SIG-M5 (cell line): Measurements from ENCODE around the gene MATR3.
"Not testable (repeated sequence)": the region's sequence is repeated elsewhere in the genome, so short reads cannot be mapped to it uniquely, and the experiment has no call there.

ENCODE experiments used
- DNase-seq: peaks from one replicate; lab custom pipeline; 2025; lab: John Stamatoyannopoulos, UW

Gene MATR3, protein sequence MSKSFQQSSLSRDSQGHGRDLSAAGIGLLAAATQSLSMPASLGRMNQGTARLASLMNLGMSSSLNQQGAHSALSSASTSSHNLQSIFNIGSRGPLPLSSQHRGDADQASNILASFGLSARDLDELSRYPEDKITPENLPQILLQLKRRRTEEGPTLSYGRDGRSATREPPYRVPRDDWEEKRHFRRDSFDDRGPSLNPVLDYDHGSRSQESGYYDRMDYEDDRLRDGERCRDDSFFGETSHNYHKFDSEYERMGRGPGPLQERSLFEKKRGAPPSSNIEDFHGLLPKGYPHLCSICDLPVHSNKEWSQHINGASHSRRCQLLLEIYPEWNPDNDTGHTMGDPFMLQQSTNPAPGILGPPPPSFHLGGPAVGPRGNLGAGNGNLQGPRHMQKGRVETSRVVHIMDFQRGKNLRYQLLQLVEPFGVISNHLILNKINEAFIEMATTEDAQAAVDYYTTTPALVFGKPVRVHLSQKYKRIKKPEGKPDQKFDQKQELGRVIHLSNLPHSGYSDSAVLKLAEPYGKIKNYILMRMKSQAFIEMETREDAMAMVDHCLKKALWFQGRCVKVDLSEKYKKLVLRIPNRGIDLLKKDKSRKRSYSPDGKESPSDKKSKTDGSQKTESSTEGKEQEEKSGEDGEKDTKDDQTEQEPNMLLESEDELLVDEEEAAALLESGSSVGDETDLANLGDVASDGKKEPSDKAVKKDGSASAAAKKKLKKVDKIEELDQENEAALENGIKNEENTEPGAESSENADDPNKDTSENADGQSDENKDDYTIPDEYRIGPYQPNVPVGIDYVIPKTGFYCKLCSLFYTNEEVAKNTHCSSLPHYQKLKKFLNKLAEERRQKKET

DNA sequence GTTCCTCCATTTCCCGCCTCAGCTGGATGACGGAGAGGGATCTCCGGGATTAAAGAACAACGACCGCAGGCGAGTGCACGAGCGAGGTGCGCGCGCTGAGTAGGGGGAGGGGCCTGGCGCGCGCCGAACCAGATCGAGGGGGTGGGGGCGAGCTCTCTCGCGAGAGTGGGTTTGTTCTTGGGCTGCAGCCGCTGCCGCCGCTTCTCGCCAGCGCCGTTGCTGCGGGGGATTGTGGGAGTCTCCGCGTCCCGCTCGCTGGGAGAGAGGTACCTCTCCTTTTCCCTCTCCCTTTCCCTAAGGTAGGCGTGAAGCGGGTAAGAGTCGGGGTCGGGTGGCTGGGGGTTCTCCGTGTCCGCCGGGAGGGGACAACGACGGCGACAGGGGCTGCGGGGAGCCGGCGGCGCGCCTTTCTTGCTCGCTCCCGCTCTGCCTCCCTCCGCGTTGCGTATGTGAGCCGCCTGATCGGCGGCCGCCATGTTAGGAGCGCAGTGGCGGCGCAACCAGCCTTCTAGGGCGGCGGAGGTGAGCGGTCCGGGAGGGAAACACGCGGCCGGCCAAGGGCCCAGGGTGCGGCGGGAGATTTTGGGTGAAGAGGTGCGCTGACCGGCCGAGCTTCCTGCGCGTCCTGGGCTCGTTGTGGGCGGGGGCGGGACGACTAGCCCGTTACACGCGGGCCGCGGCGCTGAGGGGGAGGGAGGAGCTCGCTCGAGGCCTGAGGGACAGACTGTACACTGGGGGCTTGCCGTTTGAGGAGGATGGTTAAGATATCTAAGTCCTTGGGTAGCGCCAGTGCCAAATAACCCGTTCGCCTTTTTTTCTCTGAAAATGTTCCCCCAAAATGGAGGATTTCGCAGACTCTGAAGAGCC is at the start of gene MATR3:
MATR3 (plus strand) TSS at position 234 of the 867 bp plus-strand sequence. CDS start 13,676 bp downstream, outside the sequence.
- peak; percentile 62 for DNase-seq

GRCh38 chr5:139245637-139246339 is 47.8 kb upstream of the MATR3 start:
- DNase-seq: no peak

GRCh38 chr5:139246394-139246793 is 47.1 kb upstream of the MATR3 start:
- peak; percentile 77 for DNase-seq

DNA sequence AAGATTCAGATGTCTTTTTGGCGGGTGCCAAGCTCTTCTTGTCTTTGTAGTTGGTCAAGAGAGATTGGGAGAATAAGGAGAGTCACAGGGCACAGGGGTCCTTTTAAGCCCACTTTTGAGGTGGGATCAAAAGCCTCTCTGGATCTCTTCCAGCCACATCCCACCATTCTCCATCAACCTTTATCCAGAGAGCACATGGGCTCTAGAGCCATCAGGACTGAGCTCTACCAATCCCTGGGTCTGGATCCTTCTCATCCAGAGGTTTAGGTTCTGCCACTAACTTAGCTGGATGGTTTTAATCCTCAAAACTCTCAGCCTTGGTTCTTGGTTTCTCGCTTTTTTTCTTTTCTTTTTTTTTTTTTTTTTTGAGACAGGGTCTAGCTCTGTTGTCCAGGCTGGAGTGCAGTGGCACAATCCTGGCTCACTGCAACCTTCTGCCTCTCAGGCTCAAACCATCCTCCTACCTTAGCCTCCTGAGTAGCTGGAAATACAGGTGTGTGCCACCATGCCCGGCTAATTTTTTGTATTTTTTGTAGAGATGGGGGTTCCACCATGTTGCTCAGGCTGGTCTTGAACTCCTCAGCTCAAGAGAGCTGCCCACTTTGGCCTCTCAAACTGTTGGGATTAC is 44.6 kb upstream of the MATR3 start:
- DNase-seq: no peak

DNA sequence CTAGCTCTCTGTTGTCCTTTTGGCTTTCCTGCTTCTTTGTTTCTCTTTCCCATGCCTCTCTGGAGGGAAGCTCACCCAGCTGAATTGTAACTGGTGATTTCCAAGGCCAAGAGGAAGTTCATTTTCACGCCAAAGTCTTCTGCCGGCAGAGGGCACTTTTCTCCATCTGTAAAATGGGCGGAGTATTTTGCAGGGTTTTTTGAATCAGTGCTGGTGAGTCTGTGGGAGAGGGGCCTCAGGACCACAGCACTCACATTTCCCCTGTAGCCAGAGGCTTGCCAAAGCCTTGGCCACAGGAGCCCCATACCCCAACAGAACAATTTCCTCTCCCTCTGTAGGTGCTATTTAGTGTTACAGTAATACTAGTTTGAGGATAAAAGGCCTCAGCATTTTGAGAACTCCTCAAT is 42.3 kb upstream of the MATR3 start:
- no peak for DNase-seq

DNA sequence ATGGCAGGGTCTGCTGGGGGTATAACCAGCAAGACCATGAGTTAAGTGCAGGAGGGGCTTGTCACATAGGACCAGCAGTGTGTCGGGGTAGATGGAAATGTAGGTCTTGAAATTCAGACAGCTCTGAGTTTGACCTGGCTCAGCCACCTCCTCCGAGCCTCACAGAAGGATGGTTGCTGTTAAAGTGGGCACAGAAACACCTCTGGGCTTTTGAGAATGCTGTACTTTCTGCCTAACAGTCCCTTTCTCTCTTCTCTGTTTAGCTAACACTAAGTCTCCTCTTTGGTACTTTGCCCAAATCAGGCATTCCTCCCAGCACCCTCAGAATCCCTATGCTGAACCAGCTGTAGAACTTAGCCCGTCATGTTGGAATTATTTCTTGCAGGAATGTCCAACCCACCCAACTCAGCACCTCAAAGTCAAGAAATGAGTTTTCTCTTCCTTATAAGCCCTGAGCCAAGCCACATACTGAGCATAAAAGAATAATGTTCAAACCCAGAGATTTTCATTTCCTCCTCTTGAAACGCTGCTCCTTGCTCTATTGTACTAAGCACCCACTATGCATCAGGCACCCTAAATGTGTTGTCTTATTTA is 41.7 kb upstream of the MATR3 start:
- no peak for DNase-seq

DNA sequence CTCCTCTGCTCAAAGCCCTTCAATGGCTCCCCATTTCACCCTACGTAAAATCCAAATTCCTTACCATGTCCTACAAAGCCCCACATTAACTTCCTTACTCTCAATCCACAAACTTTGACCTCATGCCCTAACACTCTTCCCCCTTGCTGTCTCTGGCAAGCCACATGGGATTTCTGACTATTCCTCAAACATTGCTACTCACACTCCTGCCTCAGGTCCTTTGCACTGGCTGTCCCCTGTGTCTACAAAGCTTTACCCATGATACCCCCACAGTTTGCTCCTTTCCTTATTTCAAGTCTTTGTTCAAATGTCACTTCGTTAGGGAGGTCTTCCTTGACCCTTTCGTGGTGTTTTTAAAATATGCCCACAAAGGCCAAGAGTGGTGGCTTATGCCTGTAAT is 40.4 kb upstream of the MATR3 start:
- DNase-seq: no peak

DNA sequence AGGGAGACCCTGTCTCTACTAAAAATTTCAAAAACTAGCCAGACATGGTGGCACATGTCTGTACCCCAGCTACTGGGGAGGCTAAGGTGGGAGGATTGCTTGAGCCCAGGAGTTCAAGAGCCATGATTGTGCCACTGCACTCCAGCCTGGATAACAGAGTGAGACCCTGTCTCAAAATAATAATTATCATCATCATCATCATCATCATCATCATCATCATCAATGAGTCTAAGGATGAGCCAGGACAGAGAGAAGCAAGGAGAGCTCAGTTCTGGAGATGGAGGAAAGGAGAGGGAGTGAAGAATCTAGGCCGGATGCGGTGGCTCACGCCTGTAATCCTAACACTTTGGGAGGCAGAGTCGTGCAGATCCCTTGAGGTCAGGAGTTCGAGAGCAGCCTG is 36.7 kb upstream of the MATR3 start:
- DNase-seq: no peak

DNA sequence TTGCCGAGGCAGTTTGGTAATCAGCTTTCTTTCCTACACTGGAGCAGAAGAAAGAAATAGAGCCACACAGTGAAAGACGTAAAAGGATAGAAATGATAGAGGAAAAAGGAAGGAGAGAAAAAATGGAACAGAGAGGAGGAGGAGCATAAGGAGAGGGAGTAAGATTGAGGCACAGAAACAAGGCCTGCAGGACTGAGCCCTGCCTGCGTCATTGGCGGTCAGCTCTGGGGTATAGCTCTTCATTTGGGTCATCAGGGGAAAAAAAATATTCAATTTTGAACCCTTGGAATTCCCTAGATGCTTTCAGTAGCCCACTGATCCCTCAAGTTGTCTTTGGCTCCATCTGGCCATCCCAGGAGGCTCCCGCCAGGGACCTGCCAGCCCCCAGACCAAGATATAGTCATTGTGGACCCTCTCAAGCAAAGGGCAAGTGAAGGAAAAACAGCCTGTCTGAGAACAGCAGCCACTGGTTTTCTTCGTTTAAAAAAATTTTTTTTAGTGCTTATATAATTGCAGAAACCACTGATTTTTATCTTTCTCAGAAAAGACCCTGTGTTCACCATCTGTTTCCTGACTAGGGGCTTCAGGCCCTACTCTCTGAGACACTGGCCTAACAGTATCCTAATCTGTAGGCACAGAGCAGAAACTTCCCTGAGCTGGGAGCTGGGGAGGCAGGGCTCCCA is 31.3 kb upstream of the MATR3 start:
- no peak for DNase-seq

DNA sequence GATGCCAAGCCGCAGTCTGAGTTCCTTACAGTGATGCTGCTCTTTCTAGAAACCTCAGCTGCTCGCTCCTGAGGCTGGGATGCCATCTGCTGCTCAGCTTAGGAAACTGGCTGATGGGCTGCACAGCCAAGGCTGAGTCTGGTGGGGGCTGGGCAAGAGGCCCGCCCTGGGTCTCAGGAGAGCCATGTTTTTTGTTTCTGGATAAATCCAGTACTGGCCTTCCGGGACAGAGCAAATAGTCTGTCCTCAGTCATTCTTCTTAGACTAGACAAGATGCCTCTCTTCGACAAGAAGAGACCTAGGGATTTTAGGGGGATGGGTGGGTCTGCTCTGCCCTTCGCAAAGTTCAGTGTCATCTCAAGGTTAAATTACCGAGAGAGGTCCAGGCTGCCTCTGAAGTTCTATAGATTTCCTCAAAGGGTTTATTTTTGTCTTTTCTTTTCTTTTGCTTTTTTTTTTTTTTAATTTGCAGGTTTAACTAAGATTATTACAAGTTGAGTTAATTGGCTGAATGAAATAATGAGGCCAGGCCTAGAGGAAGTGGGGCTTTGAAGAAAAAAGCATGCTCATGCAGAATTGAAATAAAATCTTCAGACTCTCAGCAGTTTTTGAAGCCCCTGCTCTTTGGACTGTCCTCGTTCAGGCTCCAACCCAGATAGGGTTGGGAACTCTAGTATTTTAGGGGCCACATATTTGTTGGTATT is 30.6 kb upstream of the MATR3 start:
- DNase-seq: peak; percentile 36

- DNase-seq: no peak
Measured at GRCh38 chr5:139263536-139263935, 30.0 kb upstream of the MATR3 start.

DNA sequence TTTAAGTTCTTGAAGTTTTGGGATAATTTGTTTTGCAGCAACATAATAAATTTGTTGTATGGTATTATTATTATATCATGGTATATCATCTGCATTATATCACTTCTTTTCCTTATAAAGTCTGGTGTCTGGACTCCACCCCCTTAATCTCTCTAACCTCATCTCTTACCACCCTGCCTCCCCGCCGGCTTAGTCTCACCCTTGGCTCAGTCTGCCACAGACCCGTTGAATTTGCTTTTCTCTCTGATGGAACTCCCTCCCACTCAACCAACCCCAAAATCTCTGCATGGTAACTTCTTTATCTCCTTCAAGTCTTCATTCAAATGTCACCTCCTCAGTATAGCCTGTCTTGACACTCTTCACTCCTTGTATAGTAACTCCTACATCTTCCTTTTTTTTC is 29.6 kb upstream of the MATR3 start:
- no peak for DNase-seq

DNA sequence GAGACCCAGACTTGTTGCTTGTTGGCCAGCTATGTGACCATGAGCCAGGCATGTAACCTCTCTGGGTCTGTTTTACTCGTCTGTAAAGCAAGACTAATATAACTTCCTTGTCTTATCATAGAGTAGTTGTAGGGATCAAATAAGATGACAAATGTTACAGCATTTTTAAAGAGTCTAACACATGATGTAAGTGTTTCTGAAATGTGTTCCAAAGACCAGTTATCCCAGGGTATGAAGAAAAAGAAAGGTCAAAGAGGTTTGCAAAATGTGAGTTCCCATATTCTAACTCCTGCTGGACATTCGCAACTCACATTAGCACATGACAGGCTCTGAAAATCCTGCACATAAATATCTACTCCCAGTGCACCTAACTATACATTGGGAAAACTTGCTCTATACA is 28.5 kb upstream of the MATR3 start:
- no peak for DNase-seq

DNA sequence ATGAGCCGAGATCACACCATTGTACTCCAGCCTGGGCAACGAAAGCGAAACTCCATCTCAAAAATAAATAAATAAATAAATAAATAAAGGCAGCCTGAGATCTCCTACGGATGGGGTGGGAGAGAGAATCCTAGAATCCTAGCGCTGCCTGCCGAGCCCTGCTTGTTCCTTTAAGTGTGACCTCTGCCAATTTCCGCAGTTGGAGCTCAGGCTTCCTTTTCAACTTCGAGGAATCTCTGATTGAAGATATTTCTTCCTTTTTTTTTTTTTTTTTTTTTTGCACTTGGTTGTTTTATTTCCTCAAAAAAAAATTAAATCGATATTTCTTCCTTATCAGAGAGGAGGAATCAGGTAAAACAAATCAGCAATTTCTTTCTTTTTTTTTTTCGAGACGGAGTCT is 27.3 kb upstream of the MATR3 start:
- DNase-seq: no peak

DNA sequence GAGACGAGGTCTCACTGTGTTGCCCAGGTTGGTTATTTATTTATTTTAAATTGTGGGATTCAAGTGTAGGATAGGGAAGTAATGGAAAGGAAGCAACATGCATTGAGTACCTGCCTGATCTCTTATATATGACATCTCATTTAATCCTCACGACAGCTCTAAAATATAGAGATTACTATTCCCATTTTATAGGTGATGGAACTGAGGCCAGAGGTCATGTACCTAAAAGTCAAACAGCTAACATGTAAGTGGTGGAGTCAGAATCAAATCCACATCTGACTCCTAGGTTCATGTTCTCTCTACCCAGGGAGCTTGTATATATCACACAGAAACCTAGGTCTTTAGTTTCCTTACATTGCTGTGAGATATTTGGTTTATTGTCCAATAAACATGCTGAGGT is 26.1 kb upstream of the MATR3 start:
- no peak for DNase-seq

GRCh38 chr5:139268364-139269202 is 25.0 kb upstream of the MATR3 start:
- no peak for DNase-seq

DNA sequence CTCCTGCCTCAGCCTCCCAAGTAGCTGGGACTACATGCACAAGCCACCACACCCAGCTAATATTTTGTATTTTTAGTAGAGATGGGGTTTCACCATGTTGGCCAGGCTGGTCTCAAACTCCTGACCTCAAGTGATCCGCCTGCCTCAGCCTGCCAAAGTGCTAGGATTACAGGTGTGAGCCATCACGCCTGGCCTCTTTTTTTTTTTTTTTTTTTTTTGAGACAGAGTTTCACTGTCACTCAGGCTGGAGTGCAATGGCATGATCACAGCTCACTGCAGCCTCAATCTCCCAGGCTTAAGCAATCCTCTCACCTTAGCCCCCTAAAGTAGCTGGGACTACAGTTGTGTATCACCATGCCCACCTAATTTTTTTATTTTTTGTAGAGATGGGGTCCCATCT is 22.8 kb upstream of the MATR3 start:
- DNase-seq: not testable (repeated sequence)

- DNase-seq: no peak
Measured at GRCh38 chr5:139271201-139272027, 22.1 kb upstream of the MATR3 start.
